CD14-positive monocyte (primary cell): ENCODE results near the gene UBXN6. TPM values are rescaled to one million over a fixed set of nuclear protein-coding genes. Genes with fewer than 3 reads are reported as not detected.

Experiments
- DNase-seq, 3 donors: peaks; one replicate each; pipeline ENCODE4 v3.0.0-alpha.2; 2011 to 2022
- H2AFZ ChIP-seq: 2 replicates; pipeline ENCODE4 v1.6.0; 2012; ENCODE audit warnings: mild to moderate bottlenecking, low read depth, low read length, inconsistent platforms; ENCODE audit not compliant: insufficient read depth, poor library complexity, severe bottlenecking
- H3K27ac ChIP-seq, 2 donors: 1 replicate in 1 of 2; 2 replicates in 1 of 2; pipeline ENCODE4 v1.5.1; 2012 to 2013; ENCODE audit warnings: low read length in 2 of 2, control low read depth in 1 of 2, inconsistent platforms in 1 of 2, low read depth in 1 of 2, mild to moderate bottlenecking in 1 of 2
- H3K27me3 ChIP-seq, 2 donors: one replicate each; pipeline versions ENCODE4 v1.6.0 to v1.6.1; 2011 to 2013; ENCODE audit warnings: low read length in 2 of 2; ENCODE audit not compliant: control insufficient read depth in 2 of 2, insufficient read depth in 2 of 2
- H3K36me3 ChIP-seq, 2 donors: replicated peaks in 1 of 2; 1 replicate in 1 of 2; 2 replicates in 1 of 2; pipeline versions ENCODE4 v1.5.1 to v1.6.1; 2012 to 2013; ENCODE audit warnings: low read length in 2 of 2, control low read depth in 1 of 2, inconsistent platforms in 1 of 2, mild to moderate bottlenecking in 1 of 2; ENCODE audit not compliant: insufficient read depth in 2 of 2, control insufficient read depth in 1 of 2
- H3K4me1 ChIP-seq, 2 donors: 1 replicate in 1 of 2; 2 replicates in 1 of 2; pipeline versions ENCODE4 v1.5.1 to v1.6.1; 2012 to 2013; ENCODE audit warnings: low read length in 2 of 2, control low read depth in 1 of 2, inconsistent platforms in 1 of 2, mild to moderate bottlenecking in 1 of 2, moderate library complexity in 1 of 2; ENCODE audit not compliant: insufficient read depth in 2 of 2, control insufficient read depth in 1 of 2
- H3K4me2 ChIP-seq: replicated peaks from 2 replicates; pipeline ENCODE3; 2012; ENCODE audit warnings: low read length, moderate library complexity, mild to moderate bottlenecking; ENCODE audit not compliant: poor library complexity, severe bottlenecking; ENCODE audit errors: extremely low read depth
- H3K4me3 ChIP-seq, 3 experiments: fragments of 200-600 bp in 1 of 3; sonication (generic) in 1 of 3; replicated peaks in 1 of 3; 1 replicate in 2 of 3; 2 replicates in 1 of 3; pipeline ENCODE4 v1.5.1; 2011 to 2013; ENCODE audit warnings: low read length in 3 of 3, mild to moderate bottlenecking in 3 of 3, control low read depth in 2 of 3, low read depth in 2 of 3, inconsistent platforms in 1 of 3, moderate library complexity in 1 of 3
- H3K79me2 ChIP-seq: 2 replicates; pipeline ENCODE4 v1.6.0; 2012; ENCODE audit warnings: mild to moderate bottlenecking, control low read depth, inconsistent platforms, low read length, moderate library complexity; ENCODE audit not compliant: insufficient read depth
- H3K9ac ChIP-seq: 2 replicates; pipeline ENCODE4 v1.6.0; 2017; ENCODE audit warnings: low read length, mild to moderate bottlenecking; ENCODE audit not compliant: insufficient read depth, poor library complexity, severe bottlenecking
- H3K9me3 ChIP-seq, 2 donors: replicated peaks in 1 of 2; 1 replicate in 1 of 2; 2 replicates in 1 of 2; pipeline versions ENCODE4 v1.5.1 to v1.6.1; 2012 to 2013; ENCODE audit warnings: low read length in 2 of 2, control low read depth in 1 of 2; ENCODE audit not compliant: control insufficient read depth in 1 of 2, insufficient read depth in 1 of 2
- H4K20me1 ChIP-seq: 2 replicates; pipeline ENCODE4 v1.6.0; 2012; ENCODE audit warnings: mild to moderate bottlenecking, low read length, control low read depth, moderate library complexity; ENCODE audit not compliant: insufficient read depth
- H3K27ac Mint-ChIP-seq, 7 donors: one replicate each; pipeline ENCODE4 v1.8.0; 2020; ENCODE audit warnings: mild to moderate bottlenecking in 7 of 7, mixed read lengths in 7 of 7, moderate library complexity in 6 of 7, inconsistent platforms in 2 of 7
- H3K27me3 Mint-ChIP-seq, 3 donors: one replicate each; pipeline ENCODE4 v1.8.0; 2021 to 2022; ENCODE audit warnings: low read depth in 3 of 3, mild to moderate bottlenecking in 3 of 3, mixed read lengths in 3 of 3, moderate library complexity in 3 of 3, inconsistent platforms in 1 of 3
- H3K36me3 Mint-ChIP-seq, 2 donors: one replicate each; pipeline ENCODE4 v1.8.0; 2020; ENCODE audit warnings: mixed read lengths in 2 of 2, inconsistent platforms in 1 of 2, mild to moderate bottlenecking in 1 of 2
- H3K4me1 Mint-ChIP-seq: one replicate; pipeline ENCODE4 v1.8.0; 2020; ENCODE audit warnings: mild to moderate bottlenecking, mixed read lengths
- H3K4me3 Mint-ChIP-seq, 2 donors: one replicate each; pipeline ENCODE4 v1.8.0; 2020; ENCODE audit warnings: mild to moderate bottlenecking in 2 of 2, mixed read lengths in 2 of 2, moderate library complexity in 1 of 2
- H3K9me3 Mint-ChIP-seq, 7 donors: one replicate each; pipeline ENCODE4 v1.8.0; 2020 to 2022; ENCODE audit warnings: mixed read lengths in 7 of 7, mild to moderate bottlenecking in 6 of 7, moderate library complexity in 6 of 7, inconsistent platforms in 2 of 7
- CTCF ChIP-seq: fragments of 200-600 bp; IDR thresholded peaks from one replicate; pipeline ENCODE4 v1.8.0; 2022; ENCODE audit warnings: antibody characterized with exemption, mild to moderate bottlenecking
- WGBS: methylation state at CpG from one replicate; pipeline ENCODE4 v1.1.5; 2013; ENCODE audit warnings: missing lambda C conversion rate; ENCODE audit not compliant: insufficient coverage; 5-methylcytosine and 5-hydroxymethylcytosine counted together
- intact Hi-C, 2 donors: fragments of 100-400 bp; cut with micrococcal nuclease; formaldehyde crosslinking; loops; one replicate each; pipeline versions ENCODE4 v1.15.0 to v1.15.1; 2023
- polyA plus RNA-seq, 3 donors: library from polyadenylated mRNA; depleted of rRNA in 1 of 3; unstranded in 2 of 3; stranded (reverse) in 1 of 3; fragments of 300-500 nt in 2 of 3; fragments of >200 nt in 1 of 3; fragmentation: Illumina TruSeq in 2 of 3; gene quantifications; 1 replicate in 2 of 3; 2 replicates in 1 of 3; pipeline ENCODE4 v1.2.3, GENCODE V29; 2012 to 2021

Gene UBXN6
- polyA plus RNA-seq, 3 donors: 3.8 to 64.5 (median 5.4) TPM

GRCh38 chr19:4443966-4444764 lies 13.4 kb downstream of the UBXN6 start:
- no peak for DNase-seq
- TF ChIP-seq CTCF: no peak
- no peak overlapping the region for H3K27ac ChIP-seq
- H3K27me3 ChIP-seq: no peaks in the 10 kb centered on the region
- H3K79me2 ChIP-seq: peaks cover 3% of the 10 kb centered on the region
- no peak overlapping the region for H3K9ac ChIP-seq
- intact Hi-C loops: no loop called here
- no peak overlapping the region for H3K4me3 ChIP-seq
- H3K4me1 ChIP-seq: no peaks in the 10 kb centered on the region
- Mint-ChIP-seq H3K36me3 (peaks cover 48 to 78% of the 10 kb centered on the region in 2 donors), H3K27ac (peak overlapping the region in 2 of 7 donors; percentile 6 to 42), H3K9me3 (peaks cover 0 to 2% (median 0%) of the 10 kb centered on the region in 7 donors), H3K4me3 (no peak overlapping the region), H3K27me3 (peaks cover 0 to 2% (median 0%) of the 10 kb centered on the region in 3 donors), H3K4me1 (peaks cover 3% of the 10 kb centered on the region)
- no peak overlapping the region for H2AFZ ChIP-seq
- WGBS: 95% methylated on average over 20 of the region's 20 CpGs
- H3K36me3 ChIP-seq: peaks cover 62 to 67% of the 10 kb centered on the region in 2 donors
- H3K9me3 ChIP-seq: no peaks in the 10 kb centered on the region
- H3K4me2 ChIP-seq: no peak overlapping the region
- peaks cover 45% of the 10 kb centered on the region for H4K20me1 ChIP-seq

- Histone ChIP-seq H3K79me2 (peaks cover 3% of the 10 kb centered on the region), H3K4me3 (no peak overlapping the region), H3K4me2 (no peak overlapping the region), H3K9me3 (no peaks in the 10 kb centered on the region), H2AFZ (no peak overlapping the region), H3K27ac (no peak overlapping the region), H3K36me3 (peaks cover 55 to 63% of the 10 kb centered on the region in 2 donors), H3K4me1 (no peaks in the 10 kb centered on the region), H3K27me3 (no peaks in the 10 kb centered on the region), H4K20me1 (peaks cover 35% of the 10 kb centered on the region), H3K9ac (no peak overlapping the region)
- H3K36me3 Mint-ChIP-seq: peaks cover 44 to 75% of the 10 kb centered on the region in 2 donors
- 97% methylated on average over 12 of the region's 15 CpGs for WGBS
- intact Hi-C loops: no loop called here
- H3K9me3 Mint-ChIP-seq: peaks cover 0 to 2% (median 0%) of the 10 kb centered on the region in 7 donors
- no peak for TF ChIP-seq CTCF
- peaks cover 3% of the 10 kb centered on the region for H3K4me1 Mint-ChIP-seq
- no peak overlapping the region for H3K27ac Mint-ChIP-seq
- no peak for DNase-seq
- peaks cover 0 to 1% (median 0%) of the 10 kb centered on the region in 3 donors for H3K27me3 Mint-ChIP-seq
- H3K4me3 Mint-ChIP-seq: no peak overlapping the region
Measured at GRCh38 chr19:4443188-4443587, 14.4 kb downstream of the UBXN6 start.
